ENCODE data around the gene RMDN3. TPM values are rescaled to one million over a fixed set of nuclear protein-coding genes. Genes with fewer than 3 reads are reported as not detected.

RMDN3 gene, protein sequence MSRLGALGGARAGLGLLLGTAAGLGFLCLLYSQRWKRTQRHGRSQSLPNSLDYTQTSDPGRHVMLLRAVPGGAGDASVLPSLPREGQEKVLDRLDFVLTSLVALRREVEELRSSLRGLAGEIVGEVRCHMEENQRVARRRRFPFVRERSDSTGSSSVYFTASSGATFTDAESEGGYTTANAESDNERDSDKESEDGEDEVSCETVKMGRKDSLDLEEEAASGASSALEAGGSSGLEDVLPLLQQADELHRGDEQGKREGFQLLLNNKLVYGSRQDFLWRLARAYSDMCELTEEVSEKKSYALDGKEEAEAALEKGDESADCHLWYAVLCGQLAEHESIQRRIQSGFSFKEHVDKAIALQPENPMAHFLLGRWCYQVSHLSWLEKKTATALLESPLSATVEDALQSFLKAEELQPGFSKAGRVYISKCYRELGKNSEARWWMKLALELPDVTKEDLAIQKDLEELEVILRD
- total RNA-seq, result 20.8 and 43.0 TPM in 2 replicates

DNA sequence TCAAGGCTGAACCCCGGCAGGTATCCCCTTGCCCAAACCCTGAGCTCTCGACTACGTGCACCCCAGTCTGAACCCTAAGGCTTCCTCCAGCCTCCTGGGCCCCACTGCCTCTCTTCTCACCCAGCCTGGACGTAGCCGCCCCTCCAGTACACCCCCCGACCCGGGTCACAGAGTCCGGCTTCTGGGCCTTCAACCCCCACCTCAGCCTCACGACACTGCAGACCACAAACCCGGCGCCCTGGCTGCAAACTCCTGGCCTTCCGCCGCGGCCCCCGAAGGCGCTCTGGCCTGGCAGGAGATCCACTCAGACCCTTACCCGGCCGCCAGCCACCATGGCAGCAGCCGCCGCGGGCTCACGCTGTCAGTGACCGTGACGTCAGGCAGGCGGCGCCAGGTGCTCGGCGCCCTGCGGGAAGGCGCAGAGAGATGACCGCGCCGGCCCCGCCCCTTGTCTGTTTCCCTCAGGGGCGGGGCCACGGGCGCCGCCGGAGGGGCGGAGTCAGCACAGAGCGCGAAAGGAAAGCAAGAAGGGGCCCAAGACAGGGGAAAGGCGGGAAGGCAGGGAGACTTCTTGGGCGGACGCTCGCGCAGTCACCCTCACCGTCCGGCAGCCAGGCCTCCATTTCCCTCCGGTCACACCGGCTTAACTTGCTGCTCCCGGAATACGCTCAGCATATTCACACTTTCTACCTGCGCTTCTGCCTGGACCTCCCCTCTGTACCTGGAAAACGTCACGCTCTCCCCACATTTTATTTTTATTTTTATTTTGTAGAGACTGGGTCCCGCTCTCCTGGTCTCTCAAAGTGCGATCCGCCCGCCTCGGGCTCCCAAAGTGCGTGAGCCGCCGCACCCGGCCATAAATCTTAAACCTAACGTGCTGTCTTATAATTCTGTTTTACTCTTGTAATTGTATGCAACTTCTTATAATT lies at the start of gene RMDN3:
RMDN3 (minus strand) TSS at position 372 of the 929 bp plus-strand sequence. CDS start 471 bp downstream, outside the sequence.

GRCh38 chr15:40769274-40770146 lies 14.5 kb upstream of the RMDN3 start, which contains the start of gene C15orf62:
Gene C15orf62, plus strand, starts transcription at chr15:40769980. Its CDS starts 516 bp downstream, at chr15:40770496.

DNA sequence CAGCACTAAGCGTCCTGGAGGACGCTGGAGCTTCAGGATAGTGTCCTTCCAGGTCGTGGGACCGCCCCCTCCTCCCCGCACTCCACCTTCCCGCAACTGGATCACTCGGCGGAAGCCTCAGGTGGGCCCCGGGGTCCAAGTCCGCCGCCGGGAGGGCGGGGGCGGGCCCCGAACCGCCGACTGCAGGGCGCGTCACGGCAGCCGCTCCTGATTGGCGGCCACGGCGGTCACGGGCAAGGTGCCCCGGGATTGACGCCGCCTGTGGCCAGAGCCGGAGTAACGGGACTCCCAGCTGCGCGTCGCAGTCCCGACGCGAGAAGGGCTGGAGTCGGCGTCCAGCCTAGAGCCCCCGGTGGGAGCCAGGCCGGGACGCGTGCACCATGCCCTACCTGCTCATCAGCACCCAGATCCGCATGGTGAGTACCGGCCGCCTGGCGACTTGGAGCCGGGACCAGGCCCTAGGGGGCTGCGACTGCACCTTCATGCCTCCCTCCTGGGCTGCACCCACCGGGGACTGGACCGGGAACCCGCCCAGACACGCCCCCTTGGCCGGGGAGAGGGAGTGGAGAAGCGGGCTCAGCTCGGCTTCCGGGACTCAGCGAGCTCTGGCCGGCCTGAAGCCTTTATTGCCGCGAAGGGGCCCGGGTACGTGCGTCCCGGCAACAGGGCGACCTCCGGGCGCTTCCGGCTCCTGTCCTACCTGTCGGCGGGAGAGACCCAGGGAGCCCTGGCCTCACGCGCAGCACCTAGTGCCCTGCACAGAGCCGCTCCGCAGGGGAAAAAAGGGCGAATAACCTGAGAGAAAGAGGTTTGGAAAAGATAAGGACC lies 9.0 kb upstream of the RMDN3 start, which contains the start of gene GCHFR:
GCHFR (plus strand) TSS at position 268 of the 828 bp plus-strand sequence; CDS start at position 381, 113 bp downstream.

GRCh38 chr15:40694688-40695468 lies 60.2 kb downstream of the RMDN3 start, which contains the start of gene RAD51:
Gene RAD51, plus strand, starts transcription at chr15:40695174. Its CDS starts 3,585 bp downstream, at chr15:40698759.

Other genes with a start within 250 kb of the RMDN3 start
- 25.7 and 36.2 TPM in 2 replicates for gene CCDC32, start 190.2 kb downstream of the RMDN3 start, total RNA-seq
- 17.5 and 19.0 TPM in 2 replicates for gene RPUSD2, start 186.0 kb downstream of the RMDN3 start, total RNA-seq
- 18.5 and 24.8 TPM in 2 replicates for gene KNL1, start 161.0 kb downstream of the RMDN3 start, total RNA-seq
- 5.8 and 9.6 TPM in 2 replicates for gene RAD51, start 60.1 kb downstream of the RMDN3 start, total RNA-seq
- 6.8 and 11.2 TPM in 2 replicates for gene GCHFR, start 8.8 kb upstream of the RMDN3 start, total RNA-seq
- gene C15orf62, start 14.7 kb upstream of the RMDN3 start, total RNA-seq, result under 0.01 and 0.46 TPM in 2 replicates
- 21.4 and 36.9 TPM in 2 replicates for gene ZFYVE19, start 51.8 kb upstream of the RMDN3 start, total RNA-seq
- gene DNAJC17, start 52.2 kb upstream of the RMDN3 start, total RNA-seq, result 19.8 and 56.7 TPM in 2 replicates
- gene PPP1R14D, start 73.5 kb upstream of the RMDN3 start, total RNA-seq, result not detected in 2 replicates
- 0.97 and 1.2 TPM in 2 replicates for gene SPINT1, start 88.8 kb upstream of the RMDN3 start, total RNA-seq
- under 0.01 and 0.15 TPM in 2 replicates for gene RHOV, start 119.0 kb upstream of the RMDN3 start, total RNA-seq
- 44.5 and 46.0 TPM in 2 replicates for gene VPS18, start 139.2 kb upstream of the RMDN3 start, total RNA-seq
- 88.8 and 218 TPM in 2 replicates for gene DLL4, start 174.1 kb upstream of the RMDN3 start, total RNA-seq
- gene CHAC1, start 198.2 kb upstream of the RMDN3 start, total RNA-seq, result 8.1 and 15.2 TPM in 2 replicates